Omental fat pad (tissue), 4 donors: ENCODE data around the gene AKR1C8. TPM values are rescaled to one million over a fixed set of nuclear protein-coding genes. Genes with fewer than 3 reads are reported as not detected.
"Not testable (repeated sequence)": the region's sequence is repeated elsewhere in the genome, so short reads cannot be mapped to it uniquely, and the experiment has no call there.

Experiments
- ATAC-seq: fragments of 150-250 bp; one replicate; pipeline ENCODE4 v1.9.1; 2016; ENCODE audit warnings: mild to moderate bottlenecking, moderate library complexity; ENCODE audit not compliant: low FRiP score
- DNase-seq: peaks from one replicate; pipeline ENCODE4 v3.0.0-alpha.2; 2019; ENCODE audit warnings: low spot score
- CTCF ChIP-seq, 3 donors: fragments of 450-650 bp; IDR thresholded peaks; one replicate each; pipeline ENCODE4 v1.5.1; 2016 to 2017; ENCODE audit warnings: antibody characterized with exemption in 3 of 3, mild to moderate bottlenecking in 3 of 3, moderate library complexity in 2 of 3
- total RNA-seq, 4 donors: library from RNA; depleted of rRNA; stranded (reverse); fragments of >200 nt; gene quantifications; one replicate each; pipeline ENCODE4 v1.1.0, GENCODE V29; 2016

AKR1C8 gene
- total RNA-seq, 4 donors from 2014 or later = 1.5 TPM; not detected in 3

GRCh38 chr10:5194431-5194830, 9.5 kb upstream of the AKR1C8 start:
- no peak for TF ChIP-seq CTCF (IDR thresholded peaks at IDR 0.05)
- no peak for ATAC-seq
- DNase-seq = no peak

GRCh38 chr10:5188358-5188757, 3.4 kb upstream of the AKR1C8 start:
- DNase-seq (no peak), ATAC-seq (no peak)
- no peak for TF ChIP-seq CTCF (IDR thresholded peaks at IDR 0.05)

- DNase-seq (no peak), ATAC-seq (no peak)
- TF ChIP-seq CTCF (IDR thresholded peaks at IDR 0.05) = no peak
Observed at GRCh38 chr10:5187867-5188266, 2.9 kb upstream of the AKR1C8 start.

- ATAC-seq (no peak), DNase-seq (no peak)
- no peak for TF ChIP-seq CTCF (IDR thresholded peaks at IDR 0.05)
Observed at GRCh38 chr10:5183923-5184322, 1.0 kb downstream of the AKR1C8 start.

GRCh38 chr10:5180503-5180902, 4.4 kb downstream of the AKR1C8 start:
- not testable (repeated sequence) for DNase-seq, ATAC-seq

- not testable (repeated sequence) for DNase-seq, ATAC-seq
Observed at GRCh38 chr10:5175581-5175980, 9.4 kb downstream of the AKR1C8 start.

GRCh38 chr10:5168897-5169420, 16.0 kb downstream of the AKR1C8 start:
- ATAC-seq = no peak
- TF ChIP-seq CTCF (IDR thresholded peaks at IDR 0.05) = no peak

GRCh38 chr10:5165738-5166137, 19.2 kb downstream of the AKR1C8 start:
- no peak for ATAC-seq
- no peak for TF ChIP-seq CTCF (IDR thresholded peaks at IDR 0.05)
- no peak for DNase-seq

More at GRCh38 chr10:5168897-5169420, 16.0 kb downstream of the AKR1C8 start:
- DNase-seq = no peak
